GM23338 (cell line): Measurements from ENCODE around the gene NRDE2. TPM values are rescaled to one million over a fixed set of nuclear protein-coding genes. Genes with fewer than 3 reads are reported as not detected.

Source experiments
- ATAC-seq: fragments of 200-7000 bp; cut with Tn5 transposase; 3 replicates; pipeline ENCODE4 v1.9.1; 2020
- DNase-seq: peaks from one replicate; pipeline ENCODE4 v3.0.0-alpha.2; 2015; ENCODE audit warnings: low spot score
- H2AFZ ChIP-seq: fragments of 200-600 bp; sonication (generic); 2 replicates; pipeline ENCODE4 v1.8.0; 2016; ENCODE audit warnings: antibody characterized with exemption, mild to moderate bottlenecking, moderate library complexity
- H3F3A ChIP-seq: fragments of 200-600 bp; sonication (generic); replicated peaks from 2 replicates; pipeline ENCODE4 v1.8.0; 2017; ENCODE audit warnings: antibody characterized with exemption, mixed run types, low read depth
- H3K27ac ChIP-seq: fragments of 200-600 bp; sonication (generic); 2 replicates; pipeline ENCODE4 v1.6.1; 2016; ENCODE audit warnings: low read depth
- H3K27me3 ChIP-seq: fragments of 200-600 bp; sonication (generic); 2 replicates; pipeline ENCODE4 v1.8.0; 2016; ENCODE audit warnings: mild to moderate bottlenecking, mixed run types, moderate library complexity; ENCODE audit not compliant: insufficient read depth
- H3K36me3 ChIP-seq: fragments of 200-600 bp; sonication (generic); 2 replicates; pipeline ENCODE4 v1.8.0; 2016; ENCODE audit warnings: mild to moderate bottlenecking; ENCODE audit not compliant: insufficient read depth
- H3K4me1 ChIP-seq: fragments of 200-600 bp; sonication (generic); 2 replicates; pipeline ENCODE4 v1.8.0; 2016; ENCODE audit warnings: mild to moderate bottlenecking, moderate library complexity; ENCODE audit not compliant: insufficient read depth
- H3K4me2 ChIP-seq: fragments of 200-600 bp; sonication (generic); 2 replicates; pipeline ENCODE4 v1.7.1; 2017; ENCODE audit warnings: mixed run types
- H3K4me3 ChIP-seq: fragments of 200-600 bp; sonication (generic); 2 replicates; pipeline ENCODE4 v1.6.1; 2016; ENCODE audit warnings: mixed run types
- H3K79me2 ChIP-seq: fragments of 200-600 bp; sonication (generic); replicated peaks from 2 replicates; pipeline ENCODE4 v1.8.0; 2017; ENCODE audit warnings: mild to moderate bottlenecking; ENCODE audit not compliant: insufficient read depth
- H3K9me2 ChIP-seq: fragments of 200-600 bp; sonication (generic); 2 replicates; pipeline ENCODE4 v1.8.0; 2017; ENCODE audit not compliant: insufficient read depth
- H4K20me1 ChIP-seq: fragments of 200-600 bp; sonication (generic); replicated peaks from 2 replicates; pipeline ENCODE4 v1.8.0; 2017; ENCODE audit warnings: mild to moderate bottlenecking; ENCODE audit not compliant: insufficient read depth
- H3K27ac Mint-ChIP-seq: 2 replicates; pipeline ENCODE4 v1.8.0; 2020; ENCODE audit warnings: inconsistent platforms, mild to moderate bottlenecking, moderate library complexity, mixed read lengths
- H3K27me3 Mint-ChIP-seq: 3 replicates; pipeline ENCODE4 v1.8.0; 2022; ENCODE audit warnings: low read depth, mild to moderate bottlenecking, moderate library complexity, mixed read lengths, inconsistent platforms; ENCODE audit not compliant: insufficient read depth, poor library complexity
- H3K36me3 Mint-ChIP-seq: 3 replicates; pipeline ENCODE4 v1.8.0; 2021; ENCODE audit warnings: low read depth, mild to moderate bottlenecking, inconsistent platforms, moderate library complexity, mixed read lengths
- H3K4me1 Mint-ChIP-seq: 3 replicates; pipeline ENCODE4 v1.8.0; 2020; ENCODE audit warnings: mild to moderate bottlenecking, inconsistent platforms, mixed read lengths
- H3K4me3 Mint-ChIP-seq: 3 replicates; pipeline ENCODE4 v1.8.0; 2021; ENCODE audit warnings: moderate library complexity, mild to moderate bottlenecking, inconsistent platforms, mixed read lengths
- H3K9me3 Mint-ChIP-seq: 3 replicates; pipeline ENCODE4 v1.8.0; 2020; ENCODE audit warnings: moderate library complexity, mild to moderate bottlenecking, inconsistent platforms, mixed read lengths
- CREB1 ChIP-seq: fragments of 250-450 bp; sonication (Bioruptor Pico); IDR thresholded peaks from 2 replicates; pipeline ENCODE4 v1.5.0; 2020; ENCODE audit warnings: low read depth, mild to moderate bottlenecking, moderate library complexity
- EZH2 ChIP-seq: fragments of 200-600 bp; sonication (generic); IDR thresholded peaks from one replicate; pipeline ENCODE4 v1.8.0; 2017; ENCODE audit warnings: antibody characterized with exemption, mild to moderate bottlenecking, low read depth; ENCODE audit not compliant: unreplicated experiment
- EZH2phosphoT487 ChIP-seq: fragments of 200-600 bp; sonication (generic); IDR thresholded peaks from one replicate; pipeline ENCODE4 v1.8.1; 2018; ENCODE audit warnings: antibody characterized with exemption; ENCODE audit not compliant: unreplicated experiment
- JUNB ChIP-seq: IDR thresholded peaks from one replicate; pipeline ENCODE4 v1.6.1; 2016; ENCODE audit warnings: antibody characterized with exemption; ENCODE audit not compliant: unreplicated experiment
- NANOG ChIP-seq: IDR thresholded peaks from 2 replicates; pipeline ENCODE4 v1.6.1; 2016; ENCODE audit warnings: antibody characterized with exemption, borderline replicate concordance
- POLR2AphosphoS5 ChIP-seq: IDR thresholded peaks from 2 replicates; pipeline ENCODE4 v1.6.1; 2016; ENCODE audit warnings: antibody characterized with exemption, low read depth
- STAT1 ChIP-seq: IDR thresholded peaks from one replicate; pipeline ENCODE4 v1.6.1; 2016; ENCODE audit warnings: antibody characterized with exemption; ENCODE audit not compliant: unreplicated experiment
- ZNF114 ChIP-seq: fragments of 250-450 bp; sonication (Bioruptor Pico); IDR thresholded peaks from 2 replicates; pipeline ENCODE4 v1.5.0; 2020; ENCODE audit warnings: mild to moderate bottlenecking, moderate library complexity
- ZNF331 ChIP-seq: fragments of 250-450 bp; sonication (Bioruptor Pico); IDR thresholded peaks from 2 replicates; pipeline ENCODE4 v1.5.0; 2020; ENCODE audit warnings: low read depth, mild to moderate bottlenecking, moderate library complexity
- ZNF462 ChIP-seq: fragments of 250-450 bp; sonication (Bioruptor Pico); IDR thresholded peaks from 2 replicates; pipeline ENCODE4 v1.5.0; 2020; ENCODE audit warnings: mild to moderate bottlenecking, moderate library complexity
- polyA plus RNA-seq: library from polyadenylated mRNA; unstranded; fragments of >200 nt; fragmentation: Nextera tagmentation; extraction: Ambion mirVana; gene quantifications from 2 replicates; pipeline ENCODE4 v1.2.1, GENCODE V29; 2016
- total RNA-seq: library from RNA; depleted of rRNA; stranded (reverse); fragments of >200 nt; shearing (Covaris generic); gene quantifications from 2 replicates; pipeline ENCODE4 v1.2.3, GENCODE V29; 2014
- TF ChIP-seq, protein P1 (sequence below): IDR thresholded peaks from one replicate; pipeline ENCODE4 v1.6.1; 2018; ENCODE audit warnings: antibody characterized with exemption; ENCODE audit not compliant: unreplicated experiment
- TF ChIP-seq, protein P2 (sequence below): IDR thresholded peaks from 2 replicates; pipeline ENCODE4 v1.6.1; 2016; ENCODE audit warnings: antibody characterized with exemption
- TF ChIP-seq, protein P3 (sequence below), 2 experiments: fragments of 200-600 bp in 1 of 2; sonication (generic) in 1 of 2; conservative IDR thresholded peaks; 2 replicates each; pipeline versions ENCODE4 v1.5.1 to v1.6.1; 2016 to 2017; ENCODE audit warnings: antibody characterized with exemption in 2 of 2, low read depth in 2 of 2, mild to moderate bottlenecking in 2 of 2, moderate library complexity in 1 of 2

NRDE2 gene
- total and polyA plus RNA-seq, 2 experiments from 2014 or later: 9.8 to 20.6 TPM

GRCh38 chr14:90348270-90348669 is 16.5 kb upstream of the NRDE2 start:
- Histone ChIP-seq H3K36me3 (no peaks in the 10 kb centered on the region), H3K27me3 (no peaks in the 10 kb centered on the region), H3K4me2 (no peak overlapping the region), H3K79me2 (no peaks in the 10 kb centered on the region), H2AFZ (no peak overlapping the region), H3F3A (no peaks in the 10 kb centered on the region), H3K4me3 (no peak overlapping the region), H3K27ac (no peak overlapping the region), H4K20me1 (no peaks in the 10 kb centered on the region), H3K4me1 (peaks cover 6% of the 10 kb centered on the region; the same call in 1 of the 2 replicates), H3K9me2 (no peaks in the 10 kb centered on the region)
- Mint-ChIP-seq H3K4me1 (peaks cover 19% of the 10 kb centered on the region), H3K27me3 (no peaks in the 10 kb centered on the region), H3K36me3 (no peaks in the 10 kb centered on the region), H3K4me3 (no peak overlapping the region), H3K9me3 (no peaks in the 10 kb centered on the region), H3K27ac (no peak overlapping the region)
- no peak for TF ChIP-seq CREB1 (CRISPR knock-in tag)
- no peak for TF ChIP-seq STAT1
- TF ChIP-seq NANOG: no peak
- no peak for TF ChIP-seq ZNF114 (CRISPR knock-in tag)
- TF ChIP-seq, protein P1, sequence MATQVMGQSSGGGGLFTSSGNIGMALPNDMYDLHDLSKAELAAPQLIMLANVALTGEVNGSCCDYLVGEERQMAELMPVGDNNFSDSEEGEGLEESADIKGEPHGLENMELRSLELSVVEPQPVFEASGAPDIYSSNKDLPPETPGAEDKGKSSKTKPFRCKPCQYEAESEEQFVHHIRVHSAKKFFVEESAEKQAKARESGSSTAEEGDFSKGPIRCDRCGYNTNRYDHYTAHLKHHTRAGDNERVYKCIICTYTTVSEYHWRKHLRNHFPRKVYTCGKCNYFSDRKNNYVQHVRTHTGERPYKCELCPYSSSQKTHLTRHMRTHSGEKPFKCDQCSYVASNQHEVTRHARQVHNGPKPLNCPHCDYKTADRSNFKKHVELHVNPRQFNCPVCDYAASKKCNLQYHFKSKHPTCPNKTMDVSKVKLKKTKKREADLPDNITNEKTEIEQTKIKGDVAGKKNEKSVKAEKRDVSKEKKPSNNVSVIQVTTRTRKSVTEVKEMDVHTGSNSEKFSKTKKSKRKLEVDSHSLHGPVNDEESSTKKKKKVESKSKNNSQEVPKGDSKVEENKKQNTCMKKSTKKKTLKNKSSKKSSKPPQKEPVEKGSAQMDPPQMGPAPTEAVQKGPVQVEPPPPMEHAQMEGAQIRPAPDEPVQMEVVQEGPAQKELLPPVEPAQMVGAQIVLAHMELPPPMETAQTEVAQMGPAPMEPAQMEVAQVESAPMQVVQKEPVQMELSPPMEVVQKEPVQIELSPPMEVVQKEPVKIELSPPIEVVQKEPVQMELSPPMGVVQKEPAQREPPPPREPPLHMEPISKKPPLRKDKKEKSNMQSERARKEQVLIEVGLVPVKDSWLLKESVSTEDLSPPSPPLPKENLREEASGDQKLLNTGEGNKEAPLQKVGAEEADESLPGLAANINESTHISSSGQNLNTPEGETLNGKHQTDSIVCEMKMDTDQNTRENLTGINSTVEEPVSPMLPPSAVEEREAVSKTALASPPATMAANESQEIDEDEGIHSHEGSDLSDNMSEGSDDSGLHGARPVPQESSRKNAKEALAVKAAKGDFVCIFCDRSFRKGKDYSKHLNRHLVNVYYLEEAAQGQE: no peak
- no peak for TF ChIP-seq ZNF331 (CRISPR knock-in tag)
- no peak for TF ChIP-seq EZH2phosphoT487
- TF ChIP-seq JUNB: no peak
- TF ChIP-seq ZNF462 (CRISPR knock-in tag): no peak
- TF ChIP-seq, protein P2, sequence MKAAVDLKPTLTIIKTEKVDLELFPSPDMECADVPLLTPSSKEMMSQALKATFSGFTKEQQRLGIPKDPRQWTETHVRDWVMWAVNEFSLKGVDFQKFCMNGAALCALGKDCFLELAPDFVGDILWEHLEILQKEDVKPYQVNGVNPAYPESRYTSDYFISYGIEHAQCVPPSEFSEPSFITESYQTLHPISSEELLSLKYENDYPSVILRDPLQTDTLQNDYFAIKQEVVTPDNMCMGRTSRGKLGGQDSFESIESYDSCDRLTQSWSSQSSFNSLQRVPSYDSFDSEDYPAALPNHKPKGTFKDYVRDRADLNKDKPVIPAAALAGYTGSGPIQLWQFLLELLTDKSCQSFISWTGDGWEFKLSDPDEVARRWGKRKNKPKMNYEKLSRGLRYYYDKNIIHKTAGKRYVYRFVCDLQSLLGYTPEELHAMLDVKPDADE: no peak
- TF ChIP-seq, protein P3, sequence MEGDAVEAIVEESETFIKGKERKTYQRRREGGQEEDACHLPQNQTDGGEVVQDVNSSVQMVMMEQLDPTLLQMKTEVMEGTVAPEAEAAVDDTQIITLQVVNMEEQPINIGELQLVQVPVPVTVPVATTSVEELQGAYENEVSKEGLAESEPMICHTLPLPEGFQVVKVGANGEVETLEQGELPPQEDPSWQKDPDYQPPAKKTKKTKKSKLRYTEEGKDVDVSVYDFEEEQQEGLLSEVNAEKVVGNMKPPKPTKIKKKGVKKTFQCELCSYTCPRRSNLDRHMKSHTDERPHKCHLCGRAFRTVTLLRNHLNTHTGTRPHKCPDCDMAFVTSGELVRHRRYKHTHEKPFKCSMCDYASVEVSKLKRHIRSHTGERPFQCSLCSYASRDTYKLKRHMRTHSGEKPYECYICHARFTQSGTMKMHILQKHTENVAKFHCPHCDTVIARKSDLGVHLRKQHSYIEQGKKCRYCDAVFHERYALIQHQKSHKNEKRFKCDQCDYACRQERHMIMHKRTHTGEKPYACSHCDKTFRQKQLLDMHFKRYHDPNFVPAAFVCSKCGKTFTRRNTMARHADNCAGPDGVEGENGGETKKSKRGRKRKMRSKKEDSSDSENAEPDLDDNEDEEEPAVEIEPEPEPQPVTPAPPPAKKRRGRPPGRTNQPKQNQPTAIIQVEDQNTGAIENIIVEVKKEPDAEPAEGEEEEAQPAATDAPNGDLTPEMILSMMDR (conservative IDR thresholded peaks at IDR 0.05; ENCODE audit: low read depth in 2 of 2): no peak
- no peak for TF ChIP-seq POLR2AphosphoS5
- TF ChIP-seq EZH2: no peak
- ATAC-seq (no peak), DNase-seq (no peak)
